Lung (tissue), 12 donors: ENCODE results near the gene GLIS2. TPM values are rescaled to one million over a fixed set of nuclear protein-coding genes. Genes with fewer than 3 reads are reported as not detected.

ENCODE experiments used
- ATAC-seq: fragments of 200-7000 bp; cut with Tn5 transposase; one replicate; pipeline ENCODE4 v1.9.1; 2020; ENCODE audit warnings: moderate number of reproducible peaks; ENCODE audit not compliant: insufficient read depth, low FRiP score
- DNase-seq, 3 donors: peaks; one replicate each; pipeline ENCODE4 v3.0.0-alpha.2; 2013 to 2017
- H3K27ac ChIP-seq, 2 donors: one replicate each; pipeline ENCODE4 v1.5.1; 2013; ENCODE audit warnings: mild to moderate bottlenecking in 2 of 2, moderate library complexity in 2 of 2, control low read depth in 1 of 2, inconsistent platforms in 1 of 2, low read depth in 1 of 2, low read length in 1 of 2
- H3K27me3 ChIP-seq, 3 donors: one replicate each; pipeline ENCODE4 v1.5.1; 2013; ENCODE audit warnings: low read length in 2 of 3; ENCODE audit not compliant: control insufficient read depth in 3 of 3, insufficient read depth in 3 of 3
- H3K36me3 ChIP-seq, 4 donors: one replicate each; pipeline ENCODE4 v1.5.1; 2013; ENCODE audit warnings: low read length in 4 of 4, mild to moderate bottlenecking in 1 of 4, moderate library complexity in 1 of 4; ENCODE audit not compliant: control insufficient read depth in 4 of 4, insufficient read depth in 4 of 4
- H3K4me1 ChIP-seq, 5 donors: one replicate each; pipeline ENCODE4 v1.5.1; 2013; ENCODE audit warnings: low read length in 5 of 5, mild to moderate bottlenecking in 2 of 5, moderate library complexity in 1 of 5; ENCODE audit not compliant: control insufficient read depth in 5 of 5, insufficient read depth in 5 of 5
- H3K4me3 ChIP-seq: one replicate; pipeline ENCODE4 v1.5.1; 2013; ENCODE audit warnings: mild to moderate bottlenecking, control low read depth, moderate library complexity
- H3K9ac ChIP-seq, 2 donors: one replicate each; pipeline ENCODE4 v1.5.1; 2013; ENCODE audit warnings: low read length in 2 of 2, control low read depth in 1 of 2; ENCODE audit not compliant: insufficient read depth in 1 of 2
- H3K9me3 ChIP-seq, 4 donors: one replicate each; pipeline ENCODE4 v1.5.1; 2013; ENCODE audit warnings: low read length in 3 of 4, mild to moderate bottlenecking in 1 of 4, moderate library complexity in 1 of 4; ENCODE audit not compliant: control insufficient read depth in 4 of 4, insufficient read depth in 3 of 4
- WGBS, 2 donors: extraction: QIAGEN DNeasy Blood & Tissue Kit; methylation state at CpG; one replicate each; pipeline ENCODE4 v1.1.7; 2013; 5-methylcytosine and 5-hydroxymethylcytosine counted together
- polyA plus RNA-seq, 2 donors: library from polyadenylated mRNA; stranded (reverse); fragments of 200-250 nt; gene quantifications; one replicate each; pipeline ENCODE4 v1.2.1, GENCODE V29; 2013
- total RNA-seq, 2 donors: library from RNA; depleted of rRNA in 1 of 2; stranded (reverse); fragments of >200 nt in 1 of 2; gene quantifications; one replicate each; pipeline ENCODE4 v1.2.1, GENCODE V29; 2014 to 2021
- TF ChIP-seq, protein P1 (sequence below): IDR thresholded peaks from 2 replicates; pipeline ENCODE4 v1.5.1; 2012; ENCODE audit warnings: mild to moderate bottlenecking; ENCODE audit errors: control extremely low read depth, extremely low read depth
- donor health status: control.
- donor health status: control.
- donor health status: Bipolar disorder and iron deficiency.
- donor health status: healthy.
- donor health status: DM: yes; HTN: yes; CAD: no.

GLIS2 gene
- total and polyA plus RNA-seq, 4 donors = 8.8 to 25.5 (median 14.9) TPM

DNA sequence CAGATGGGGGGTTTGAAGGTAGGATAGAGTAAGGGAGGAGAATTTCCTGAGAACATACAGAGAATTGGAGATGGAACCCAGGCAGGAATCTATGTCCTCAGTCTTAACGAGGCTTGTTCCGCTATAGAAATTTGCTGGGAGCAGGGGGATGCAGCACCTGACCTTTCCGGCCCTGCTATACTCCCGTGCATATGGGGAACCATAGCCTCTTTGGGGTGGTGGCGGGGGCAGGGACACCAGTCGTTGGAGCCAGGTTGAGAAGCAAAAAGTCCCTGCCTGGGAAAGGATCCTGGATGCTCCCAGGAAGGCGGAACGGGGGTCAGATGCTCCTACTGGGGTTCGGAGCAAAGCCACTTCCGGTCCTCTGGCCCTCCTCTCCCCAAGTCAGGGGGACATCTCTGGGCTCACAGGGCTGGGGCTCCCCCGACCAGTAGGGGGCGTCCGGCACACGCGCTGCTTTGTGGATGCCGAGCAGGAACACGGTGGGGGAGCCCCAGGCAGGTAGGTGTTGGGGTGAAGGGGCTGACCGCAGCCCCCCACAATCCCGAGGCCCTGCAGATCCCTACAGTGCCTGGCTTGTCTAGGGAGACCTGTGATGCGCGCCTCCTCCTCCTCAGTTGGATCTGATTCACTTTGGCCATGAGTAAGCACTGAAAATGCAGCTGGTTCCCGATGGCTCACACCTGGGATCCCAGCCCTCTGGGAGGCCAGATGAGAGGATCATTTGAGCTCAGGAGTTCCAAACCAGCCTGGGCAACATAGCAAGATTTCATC is 27.5 kb upstream of the GLIS2 start:
- H3K9ac ChIP-seq = peak overlapping the region in 1 of 2 donors; percentile 19

DNA sequence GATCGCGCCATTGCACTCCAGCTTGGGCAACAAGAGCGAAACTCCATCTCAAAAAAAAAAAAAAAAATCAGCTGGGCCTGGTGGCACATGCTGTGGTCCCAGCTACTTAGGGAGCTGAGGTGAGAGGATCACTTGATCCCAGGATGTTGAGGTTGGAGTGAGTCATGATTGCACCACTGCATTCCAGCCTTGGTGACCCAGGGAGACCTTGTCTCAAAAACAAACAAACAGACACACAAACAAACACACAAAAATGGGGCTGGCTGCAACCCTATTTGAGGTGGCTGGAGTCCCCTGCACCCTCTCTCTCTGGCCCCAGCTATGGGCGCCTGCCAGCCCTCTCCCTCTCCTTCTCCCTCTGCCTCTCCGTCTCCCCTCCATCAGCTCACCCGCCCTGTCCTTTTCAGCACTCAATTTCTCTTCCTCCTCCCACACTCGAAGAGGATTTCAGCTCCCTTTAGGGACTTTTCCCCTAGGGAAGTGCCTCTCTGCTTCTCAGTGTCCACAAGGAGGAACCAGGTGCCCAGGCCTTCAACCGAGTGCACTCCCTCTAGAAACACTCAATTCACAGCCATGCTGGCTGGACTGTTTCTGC is 25.5 kb upstream of the GLIS2 start:
- Histone ChIP-seq H3K4me1 (peaks cover 0 to 38% (median 12%) of the 10 kb centered on the region in 5 donors), H3K9ac (no peak overlapping the region), H3K27me3 (no peaks in the 10 kb centered on the region), H3K9me3 (peaks cover 0 to 2% (median 0%) of the 10 kb centered on the region in 4 donors), H3K27ac (peak overlapping the region in 1 of 2 donors; percentile 72), H3K4me3 (no peak overlapping the region), H3K36me3 (no peaks in the 10 kb centered on the region)
- TF ChIP-seq, protein P1, sequence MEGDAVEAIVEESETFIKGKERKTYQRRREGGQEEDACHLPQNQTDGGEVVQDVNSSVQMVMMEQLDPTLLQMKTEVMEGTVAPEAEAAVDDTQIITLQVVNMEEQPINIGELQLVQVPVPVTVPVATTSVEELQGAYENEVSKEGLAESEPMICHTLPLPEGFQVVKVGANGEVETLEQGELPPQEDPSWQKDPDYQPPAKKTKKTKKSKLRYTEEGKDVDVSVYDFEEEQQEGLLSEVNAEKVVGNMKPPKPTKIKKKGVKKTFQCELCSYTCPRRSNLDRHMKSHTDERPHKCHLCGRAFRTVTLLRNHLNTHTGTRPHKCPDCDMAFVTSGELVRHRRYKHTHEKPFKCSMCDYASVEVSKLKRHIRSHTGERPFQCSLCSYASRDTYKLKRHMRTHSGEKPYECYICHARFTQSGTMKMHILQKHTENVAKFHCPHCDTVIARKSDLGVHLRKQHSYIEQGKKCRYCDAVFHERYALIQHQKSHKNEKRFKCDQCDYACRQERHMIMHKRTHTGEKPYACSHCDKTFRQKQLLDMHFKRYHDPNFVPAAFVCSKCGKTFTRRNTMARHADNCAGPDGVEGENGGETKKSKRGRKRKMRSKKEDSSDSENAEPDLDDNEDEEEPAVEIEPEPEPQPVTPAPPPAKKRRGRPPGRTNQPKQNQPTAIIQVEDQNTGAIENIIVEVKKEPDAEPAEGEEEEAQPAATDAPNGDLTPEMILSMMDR = no peak
- ATAC-seq = peak; percentile 17
- WGBS, 2 donors = 54 to 66% methylated on average over 8 of the region's 8 CpGs
- peak in 2 of 3 donors; percentile 39 to 62 for DNase-seq

More for the DNA sequence above, 27.5 kb upstream of the GLIS2 start:
- Histone ChIP-seq H3K4me3 (no peak overlapping the region), H3K27ac (no peak overlapping the region), H3K36me3 (no peaks in the 10 kb centered on the region), H3K9me3 (peaks cover 0 to 2% (median 0%) of the 10 kb centered on the region in 4 donors), H3K4me1 (peaks cover 0 to 27% (median 4%) of the 10 kb centered on the region in 5 donors), H3K27me3 (no peaks in the 10 kb centered on the region)
- peak; percentile 69 to 77 (median 71) for DNase-seq
- TF ChIP-seq, protein P1 = peak; percentile 89
- ATAC-seq = peak; percentile 67
- WGBS, 2 donors = 14 to 15% methylated on average over 20 to 22 of the region's 22 CpGs

DNA sequence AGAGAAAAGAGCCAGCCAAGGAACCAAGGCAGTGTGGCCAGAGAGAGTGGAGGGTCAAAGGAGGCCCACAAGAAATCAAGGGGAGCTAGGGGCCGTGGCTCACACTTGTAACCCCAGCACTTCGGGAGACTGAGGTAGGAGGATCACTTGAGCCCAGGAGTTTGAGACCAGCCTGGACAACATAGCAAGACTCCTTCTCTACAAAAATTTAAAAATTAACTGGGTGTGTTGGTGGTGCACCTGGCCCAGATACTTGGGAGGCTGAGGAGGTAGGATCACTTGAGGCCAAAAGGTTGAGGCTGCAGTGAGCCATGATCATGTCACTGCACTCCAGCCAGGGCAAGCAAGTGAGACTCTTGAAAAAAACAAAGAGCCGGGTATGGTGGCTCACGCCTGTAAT is 24.2 kb upstream of the GLIS2 start:
- Histone ChIP-seq H3K9me3 (peaks cover 0 to 2% (median 0%) of the 10 kb centered on the region in 4 donors), H3K36me3 (no peaks in the 10 kb centered on the region), H3K4me3 (no peak overlapping the region), H3K4me1 (peaks cover 0 to 38% (median 13%) of the 10 kb centered on the region in 5 donors), H3K27me3 (no peaks in the 10 kb centered on the region), H3K27ac (peak overlapping the region in 1 of 2 donors; percentile 28), H3K9ac (no peak overlapping the region)
- DNase-seq (no peak), ATAC-seq (no peak)
- TF ChIP-seq, protein P1 = no peak
- WGBS, 2 donors = 94 to 95% methylated on average over 4 of the region's 4 CpGs
